ENCODE measurements around the gene NAGS.

DNA sequence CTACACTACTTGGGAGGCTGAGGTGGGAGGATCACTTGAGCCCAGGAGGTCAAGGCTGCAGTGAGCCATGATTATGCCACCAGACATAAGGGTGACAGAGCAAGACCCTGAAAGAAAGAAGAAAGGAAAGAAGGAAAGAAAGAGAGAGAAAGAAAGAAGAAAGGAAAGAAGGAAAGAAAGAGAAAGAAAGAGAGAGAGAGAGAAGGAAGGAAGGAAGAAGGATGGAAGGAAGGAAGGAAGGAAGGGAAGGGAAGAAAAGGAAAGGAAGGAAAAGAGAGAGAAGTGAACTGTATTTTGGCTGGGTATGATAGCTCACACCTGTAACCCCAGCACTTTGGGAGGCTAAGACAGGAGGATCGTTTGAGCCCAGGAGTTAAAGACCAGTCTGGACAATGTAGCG lies 26.3 kb upstream of the NAGS start:
- TF ChIP-seq, protein P1, sequence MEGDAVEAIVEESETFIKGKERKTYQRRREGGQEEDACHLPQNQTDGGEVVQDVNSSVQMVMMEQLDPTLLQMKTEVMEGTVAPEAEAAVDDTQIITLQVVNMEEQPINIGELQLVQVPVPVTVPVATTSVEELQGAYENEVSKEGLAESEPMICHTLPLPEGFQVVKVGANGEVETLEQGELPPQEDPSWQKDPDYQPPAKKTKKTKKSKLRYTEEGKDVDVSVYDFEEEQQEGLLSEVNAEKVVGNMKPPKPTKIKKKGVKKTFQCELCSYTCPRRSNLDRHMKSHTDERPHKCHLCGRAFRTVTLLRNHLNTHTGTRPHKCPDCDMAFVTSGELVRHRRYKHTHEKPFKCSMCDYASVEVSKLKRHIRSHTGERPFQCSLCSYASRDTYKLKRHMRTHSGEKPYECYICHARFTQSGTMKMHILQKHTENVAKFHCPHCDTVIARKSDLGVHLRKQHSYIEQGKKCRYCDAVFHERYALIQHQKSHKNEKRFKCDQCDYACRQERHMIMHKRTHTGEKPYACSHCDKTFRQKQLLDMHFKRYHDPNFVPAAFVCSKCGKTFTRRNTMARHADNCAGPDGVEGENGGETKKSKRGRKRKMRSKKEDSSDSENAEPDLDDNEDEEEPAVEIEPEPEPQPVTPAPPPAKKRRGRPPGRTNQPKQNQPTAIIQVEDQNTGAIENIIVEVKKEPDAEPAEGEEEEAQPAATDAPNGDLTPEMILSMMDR (IDR thresholded peaks at IDR 0.05), result no peak
- no peak for TF ChIP-seq POLR2A (IDR thresholded peaks at IDR 0.05)
